GM21423 (cell line): ENCODE results near the gene CMC2.

Experiments used
- ATAC-seq: cut with Tn5 transposase; IDR thresholded peaks from one replicate; pipeline ENCODE4 v1.9.1; 2021; ENCODE audit warnings: mild to moderate bottlenecking, moderate library complexity; ENCODE audit not compliant: unreplicated experiment

The CMC2 gene

GRCh38 chr16:80981103-80981502, 25.6 kb downstream of the CMC2 start:
- ATAC-seq: no peak

- ATAC-seq: no peak
Observed at GRCh38 chr16:80976946-80977345, 29.7 kb downstream of the CMC2 start.

GRCh38 chr16:80974649-80975376, 31.9 kb downstream of the CMC2 start:
- ATAC-seq: no peak

GRCh38 chr16:80973991-80974390, 32.7 kb downstream of the CMC2 start:
- no peak for ATAC-seq

GRCh38 chr16:80972611-80973010, 34.1 kb downstream of the CMC2 start:
- ATAC-seq: no peak

GRCh38 chr16:80971819-80972218, 34.9 kb downstream of the CMC2 start:
- ATAC-seq: peak; percentile 73

GRCh38 chr16:80969114-80969484, 37.6 kb downstream of the CMC2 start:
- ATAC-seq: no peak

- no peak for ATAC-seq
Observed at GRCh38 chr16:80968386-80969113, 38.1 kb downstream of the CMC2 start.

- no peak for ATAC-seq
Observed at GRCh38 chr16:80966617-80967016, 40.1 kb downstream of the CMC2 start.

- no peak for ATAC-seq
Observed at GRCh38 chr16:80964351-80964750, 42.3 kb downstream of the CMC2 start.

GRCh38 chr16:80962879-80963278, 43.8 kb downstream of the CMC2 start:
- no peak for ATAC-seq

GRCh38 chr16:80958284-80958683, 48.4 kb downstream of the CMC2 start:
- no peak for ATAC-seq

- ATAC-seq: no peak
Observed at GRCh38 chr16:80954985-80955384, 51.7 kb downstream of the CMC2 start.

- no peak for ATAC-seq
Observed at GRCh38 chr16:80948886-80949493, 57.7 kb downstream of the CMC2 start.

- no peak for ATAC-seq
Observed at GRCh38 chr16:80947708-80948625, 58.7 kb downstream of the CMC2 start.

- no peak for ATAC-seq
Observed at GRCh38 chr16:80947239-80947638, 59.4 kb downstream of the CMC2 start.

- no peak for ATAC-seq
Observed at GRCh38 chr16:80946481-80946880, 60.2 kb downstream of the CMC2 start.

GRCh38 chr16:80940069-80940856, 66.4 kb downstream of the CMC2 start:
- ATAC-seq: no peak

GRCh38 chr16:80938879-80939260, 67.8 kb downstream of the CMC2 start:
- no peak for ATAC-seq
